Urinary bladder (tissue), 4 donors: Measurements from ENCODE around the gene GNAO1. TPM values are rescaled to one million over a fixed set of nuclear protein-coding genes. Genes with fewer than 3 reads are reported as not detected.

Source experiments
- DNase-seq: peaks from one replicate; pipeline ENCODE4 v3.0.0-alpha.2; 2015; ENCODE audit errors: extremely low spot score
- H3K27ac ChIP-seq: one replicate; pipeline ENCODE4 v1.5.1; 2013; ENCODE audit warnings: low read depth, mild to moderate bottlenecking, moderate library complexity
- H3K36me3 ChIP-seq: one replicate; pipeline ENCODE4 v1.6.1; 2013; ENCODE audit warnings: mild to moderate bottlenecking, moderate library complexity; ENCODE audit not compliant: insufficient read depth
- H3K4me1 ChIP-seq: one replicate; pipeline ENCODE4 v1.6.1; 2013; ENCODE audit warnings: mild to moderate bottlenecking, moderate library complexity; ENCODE audit not compliant: insufficient read depth
- H3K4me3 ChIP-seq: one replicate; pipeline ENCODE4 v1.5.1; 2013; ENCODE audit warnings: low read depth, low read length
- WGBS: extraction: QIAGEN DNeasy Blood & Tissue Kit; methylation state at CpG from one replicate; pipeline ENCODE4 v1.1.7; 2013; 5-methylcytosine and 5-hydroxymethylcytosine counted together
- polyA plus RNA-seq: library from polyadenylated mRNA; stranded (reverse); fragments of 200-250 nt; gene quantifications from one replicate; pipeline ENCODE4 v1.2.3, GENCODE V29; 2013
- total RNA-seq: library from RNA; depleted of rRNA; stranded (reverse); fragments of >200 nt; gene quantifications from one replicate; pipeline ENCODE4 v1.2.3, GENCODE V29; 2014
- donor health status: healthy with polysubstance abuse.
- donor health status: healthy.

Gene GNAO1
- total and polyA plus RNA-seq, 2 donors, result 4.7 to 31.1 TPM

GRCh38 chr16:56328276-56329022 is 137.2 kb downstream of the GNAO1 start:
- no peak overlapping the region for H3K4me3 ChIP-seq
- DNase-seq, result no peak
- H3K27ac ChIP-seq, result no peak overlapping the region
- 90% methylated on average over 22 of the region's 22 CpGs for WGBS
- H3K4me1 ChIP-seq, result no peaks in the 10 kb centered on the region
- no peaks in the 10 kb centered on the region for H3K36me3 ChIP-seq

- no peak for DNase-seq
- Histone ChIP-seq H3K27ac (no peak overlapping the region), H3K4me3 (no peak overlapping the region), H3K4me1 (no peaks in the 10 kb centered on the region), H3K36me3 (no peaks in the 10 kb centered on the region)
- 88% methylated on average over 9 of the region's 9 CpGs for WGBS
Measured at GRCh38 chr16:56329887-56330286, 138.6 kb downstream of the GNAO1 start.

- H3K36me3 ChIP-seq, result no peaks in the 10 kb centered on the region
- no peak overlapping the region for H3K27ac ChIP-seq
- WGBS, result 80% methylated on average over 4 of the region's 4 CpGs
- no peak overlapping the region for H3K4me3 ChIP-seq
- DNase-seq, result no peak
- H3K4me1 ChIP-seq, result no peaks in the 10 kb centered on the region
Measured at GRCh38 chr16:56330476-56330875, 139.2 kb downstream of the GNAO1 start.

- Histone ChIP-seq H3K4me1 (no peaks in the 10 kb centered on the region), H3K36me3 (no peaks in the 10 kb centered on the region), H3K4me3 (no peak overlapping the region), H3K27ac (no peak overlapping the region)
- 85% methylated on average over 11 of the region's 11 CpGs for WGBS
- no peak for DNase-seq
Measured at GRCh38 chr16:56331399-56331798, 140.1 kb downstream of the GNAO1 start.

GRCh38 chr16:56331915-56332314 is 140.6 kb downstream of the GNAO1 start:
- WGBS, result 79% methylated on average over 8 of the region's 8 CpGs
- H3K27ac ChIP-seq, result no peak overlapping the region

GRCh38 chr16:56332464-56333079 is 141.3 kb downstream of the GNAO1 start:
- DNase-seq, result no peak
- H3K27ac ChIP-seq, result no peak overlapping the region
- 60% methylated on average over 16 of the region's 16 CpGs for WGBS
- no peaks in the 10 kb centered on the region for H3K36me3 ChIP-seq
- no peak overlapping the region for H3K4me3 ChIP-seq
- H3K4me1 ChIP-seq, result no peaks in the 10 kb centered on the region

More at GRCh38 chr16:56331915-56332314, 140.6 kb downstream of the GNAO1 start:
- H3K36me3 ChIP-seq, result no peaks in the 10 kb centered on the region
- no peaks in the 10 kb centered on the region for H3K4me1 ChIP-seq
- no peak overlapping the region for H3K4me3 ChIP-seq
- no peak for DNase-seq

GRCh38 chr16:56334761-56335160 is 143.5 kb downstream of the GNAO1 start:
- H3K4me3 ChIP-seq, result no peak overlapping the region
- H3K36me3 ChIP-seq, result no peaks in the 10 kb centered on the region
- no peak for DNase-seq
- 95% methylated on average over 9 of the region's 9 CpGs for WGBS
- no peak overlapping the region for H3K27ac ChIP-seq
- no peaks in the 10 kb centered on the region for H3K4me1 ChIP-seq

GRCh38 chr16:56336071-56336688 is 144.9 kb downstream of the GNAO1 start:
- WGBS, result 85% methylated on average over 8 of the region's 8 CpGs
- H3K27ac ChIP-seq, result no peak overlapping the region
- no peak for DNase-seq
- no peaks in the 10 kb centered on the region for H3K4me1 ChIP-seq
- H3K4me3 ChIP-seq, result no peak overlapping the region
- H3K36me3 ChIP-seq, result no peaks in the 10 kb centered on the region

- H3K36me3 ChIP-seq, result no peaks in the 10 kb centered on the region
- no peak for DNase-seq
- H3K27ac ChIP-seq, result no peak overlapping the region
- H3K4me3 ChIP-seq, result no peak overlapping the region
- WGBS, result 91% methylated on average over 21 of the region's 21 CpGs
- H3K4me1 ChIP-seq, result no peaks in the 10 kb centered on the region
Measured at GRCh38 chr16:56336711-56337110, 145.4 kb downstream of the GNAO1 start.

GRCh38 chr16:56337131-56337857 is 146.0 kb downstream of the GNAO1 start:
- H3K4me1 ChIP-seq, result no peaks in the 10 kb centered on the region
- 89% methylated on average over 11 of the region's 11 CpGs for WGBS
- H3K36me3 ChIP-seq, result no peaks in the 10 kb centered on the region
- no peak overlapping the region for H3K27ac ChIP-seq
- DNase-seq, result no peak
- no peak overlapping the region for H3K4me3 ChIP-seq

GRCh38 chr16:56337858-56338325 is 146.6 kb downstream of the GNAO1 start:
- Histone ChIP-seq H3K4me3 (no peak overlapping the region), H3K27ac (no peak overlapping the region), H3K36me3 (no peaks in the 10 kb centered on the region), H3K4me1 (no peaks in the 10 kb centered on the region)
- no peak for DNase-seq
- 88% methylated on average over 11 of the region's 11 CpGs for WGBS

- no peak overlapping the region for H3K27ac ChIP-seq
- 92% methylated on average over 17 of the region's 17 CpGs for WGBS
- H3K36me3 ChIP-seq, result no peaks in the 10 kb centered on the region
Measured at GRCh38 chr16:56338566-56339318, 147.5 kb downstream of the GNAO1 start.

More at GRCh38 chr16:56338566-56339318, 147.5 kb downstream of the GNAO1 start:
- DNase-seq, result no peak
- H3K4me1 ChIP-seq, result no peaks in the 10 kb centered on the region
- no peak overlapping the region for H3K4me3 ChIP-seq
